HEK293 (cell line): ENCODE results near the gene AR.

Experiments
- CTCF ChIA-PET: fragments of 350-600 bp; formaldehyde crosslinking; extraction: SDS; loops from one replicate; lab custom pipeline; 2021; ENCODE audit warnings: antibody characterized with exemption; lab: Yijun Ruan, JAX
- POLR2A ChIA-PET: fragments of 300-600 bp; formaldehyde crosslinking; extraction: SDS; loops from one replicate; lab custom pipeline; 2020; ENCODE audit warnings: antibody characterized with exemption, inconsistent platforms; lab: Yijun Ruan, JAX
- H3K27ac ChIP-seq: fragments of 200-500 bp; sonication (Bioruptor generic); 2 replicates; pipeline ENCODE4 v1.5.1; 2014; ENCODE audit warnings: low read depth, low read length, control low read depth, inconsistent platforms; ENCODE audit errors: extremely low read depth
- H3K36me3 ChIP-seq, 2 experiments: fragments of 200-500 bp in 1 of 2; sonication (Bioruptor generic) in 1 of 2; 1 replicate in 1 of 2; 2 replicates in 1 of 2; pipeline ENCODE4 v1.5.1; 2014 to 2017; ENCODE audit warnings: inconsistent platforms in 2 of 2, low read length in 2 of 2; ENCODE audit not compliant: control insufficient read depth in 2 of 2, insufficient read depth in 1 of 2
- H3K4me1 ChIP-seq: fragments of 200-500 bp; sonication (Bioruptor generic); 2 replicates; pipeline ENCODE4 v1.5.1; 2014; ENCODE audit warnings: mild to moderate bottlenecking, low read length, inconsistent platforms; ENCODE audit not compliant: control insufficient read depth, insufficient read depth
- H3K4me3 ChIP-seq: 2 replicates; pipeline ENCODE4 v1.5.1; 2011; ENCODE audit warnings: low read depth, mild to moderate bottlenecking, control low read depth, low read length, moderate library complexity
- H3K9me3 ChIP-seq: fragments of 200-500 bp; sonication (Bioruptor generic); 2 replicates; pipeline ENCODE4 v1.5.1; 2014; ENCODE audit warnings: low read depth, low read length, inconsistent platforms; ENCODE audit not compliant: control insufficient read depth, insufficient read depth
- MYNN ChIP-seq: fragments of 450-650 bp; formaldehyde crosslinking; IDR thresholded peaks from 2 replicates; pipeline ENCODE4 v1.5.1; 2016; ENCODE audit warnings: missing biosample characterization, missing genetic modification characterization, borderline replicate concordance
- RBAK ChIP-seq: fragments of 450-650 bp; formaldehyde crosslinking; IDR thresholded peaks from 2 replicates; pipeline ENCODE4 v1.5.1; 2016; ENCODE audit warnings: missing biosample characterization, missing genetic modification characterization
- YY1 ChIP-seq: fragments of 450-650 bp; formaldehyde crosslinking; IDR thresholded peaks from 2 replicates; pipeline ENCODE4 v1.5.1; 2018; ENCODE audit warnings: missing biosample characterization, missing genetic modification characterization
- ZNF10 ChIP-seq: fragments of 450-650 bp; formaldehyde crosslinking; IDR thresholded peaks from 2 replicates; pipeline ENCODE4 v1.5.1; 2017; ENCODE audit warnings: missing biosample characterization, missing genetic modification characterization
- ZNF112 ChIP-seq: fragments of 450-650 bp; formaldehyde crosslinking; IDR thresholded peaks from 2 replicates; pipeline ENCODE4 v1.5.0; 2017; ENCODE audit warnings: missing biosample characterization, missing genetic modification characterization
- ZNF157 ChIP-seq: fragments of 450-650 bp; formaldehyde crosslinking; IDR thresholded peaks from 2 replicates; pipeline ENCODE4 v1.5.1; 2016; ENCODE audit warnings: missing biosample characterization, missing genetic modification characterization
- ZNF350 ChIP-seq: fragments of 450-650 bp; formaldehyde crosslinking; IDR thresholded peaks from 2 replicates; pipeline ENCODE4 v1.5.0; 2017; ENCODE audit warnings: missing biosample characterization, mild to moderate bottlenecking, missing genetic modification characterization
- ZNF549 ChIP-seq: fragments of 450-650 bp; IDR thresholded peaks from 2 replicates; pipeline ENCODE4 v1.5.1; 2018; ENCODE audit warnings: missing biosample characterization, missing genetic modification characterization, mild to moderate bottlenecking, inconsistent platforms, moderate library complexity
- ZNF629 ChIP-seq: fragments of 450-650 bp; formaldehyde crosslinking; IDR thresholded peaks from 2 replicates; pipeline ENCODE4 v1.5.1; 2017; ENCODE audit warnings: missing biosample characterization, missing genetic modification characterization
- ZNF658 ChIP-seq: fragments of 450-650 bp; formaldehyde crosslinking; IDR thresholded peaks from 2 replicates; pipeline ENCODE4; 2016; ENCODE audit warnings: missing biosample characterization, missing genetic modification characterization
- ZNF660 ChIP-seq: fragments of 450-650 bp; IDR thresholded peaks from 2 replicates; pipeline ENCODE4 v1.5.1; 2018; ENCODE audit warnings: missing biosample characterization, mild to moderate bottlenecking, missing genetic modification characterization
- TF ChIP-seq, protein P1 (sequence below): fragments of 450-650 bp; formaldehyde crosslinking; IDR thresholded peaks from 2 replicates; pipeline ENCODE4 v1.5.1; 2016; ENCODE audit warnings: missing biosample characterization, missing genetic modification characterization, low read depth
- TF ChIP-seq, protein P2 (sequence below): sonication (generic); formaldehyde crosslinking; IDR thresholded peaks from 2 replicates; pipeline ENCODE4 v1.8.1; 2022; ENCODE audit warnings: mild to moderate bottlenecking, moderate library complexity, missing genetic modification reagents
- TF ChIP-seq, protein P3 (sequence below): fragments of 450-650 bp; formaldehyde crosslinking; IDR thresholded peaks from 2 replicates; pipeline ENCODE4 v1.5.1; 2016; ENCODE audit warnings: missing biosample characterization, missing genetic modification characterization
- TF ChIP-seq, protein P4 (sequence below): fragments of 450-650 bp; formaldehyde crosslinking; IDR thresholded peaks from 2 replicates; pipeline ENCODE4 v1.5.1; 2016; ENCODE audit warnings: missing biosample characterization, missing genetic modification characterization
- TF ChIP-seq, protein P5 (sequence below): fragments of 450-650 bp; formaldehyde crosslinking; IDR thresholded peaks from 2 replicates; pipeline ENCODE4 v1.5.1; 2017; ENCODE audit warnings: missing biosample characterization, mild to moderate bottlenecking, missing genetic modification characterization, moderate library complexity
- TF ChIP-seq, protein P6 (sequence below): fragments of 450-650 bp; formaldehyde crosslinking; IDR thresholded peaks from 2 replicates; pipeline ENCODE4; 2016; ENCODE audit warnings: missing biosample characterization, missing genetic modification characterization
- TF ChIP-seq, protein P7 (sequence below): fragments of 450-650 bp; formaldehyde crosslinking; IDR thresholded peaks from 2 replicates; pipeline ENCODE4 v1.5.1; 2016; ENCODE audit warnings: missing biosample characterization, missing genetic modification characterization
- TF ChIP-seq, protein P8 (sequence below): fragments of 450-650 bp; formaldehyde crosslinking; IDR thresholded peaks from 2 replicates; pipeline ENCODE4 v1.5.1; 2016; ENCODE audit warnings: missing biosample characterization, missing genetic modification characterization

The AR gene

DNA sequence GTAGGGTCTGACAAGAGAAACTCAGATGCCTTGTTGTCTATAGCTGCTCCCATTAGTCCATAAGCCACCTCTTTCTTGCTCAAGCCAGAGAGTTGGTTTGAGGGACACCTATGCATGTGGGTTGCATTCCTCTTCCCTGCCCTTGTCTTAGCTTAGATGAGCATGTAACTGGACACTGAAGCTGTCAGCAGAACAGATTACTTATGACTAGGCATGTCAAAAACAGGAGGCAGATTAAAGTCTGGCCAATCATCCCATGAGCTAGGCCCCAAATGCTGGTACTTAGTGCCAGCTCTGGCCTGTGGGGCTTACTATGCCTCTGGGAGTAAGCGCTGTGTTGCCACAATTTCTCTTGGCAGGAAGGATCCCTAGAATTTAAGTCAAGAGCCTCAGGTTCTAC is 215.2 kb downstream of the AR start:
- CTCF ChIA-PET: no interaction called here

More for the DNA sequence above, 215.2 kb downstream of the AR start:
- TF ChIP-seq, protein P1, sequence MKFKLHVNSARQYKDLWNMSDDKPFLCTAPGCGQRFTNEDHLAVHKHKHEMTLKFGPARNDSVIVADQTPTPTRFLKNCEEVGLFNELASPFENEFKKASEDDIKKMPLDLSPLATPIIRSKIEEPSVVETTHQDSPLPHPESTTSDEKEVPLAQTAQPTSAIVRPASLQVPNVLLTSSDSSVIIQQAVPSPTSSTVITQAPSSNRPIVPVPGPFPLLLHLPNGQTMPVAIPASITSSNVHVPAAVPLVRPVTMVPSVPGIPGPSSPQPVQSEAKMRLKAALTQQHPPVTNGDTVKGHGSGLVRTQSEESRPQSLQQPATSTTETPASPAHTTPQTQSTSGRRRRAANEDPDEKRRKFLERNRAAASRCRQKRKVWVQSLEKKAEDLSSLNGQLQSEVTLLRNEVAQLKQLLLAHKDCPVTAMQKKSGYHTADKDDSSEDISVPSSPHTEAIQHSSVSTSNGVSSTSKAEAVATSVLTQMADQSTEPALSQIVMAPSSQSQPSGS (tag by site-specific recombination): no peak
- TF ChIP-seq, protein P2, sequence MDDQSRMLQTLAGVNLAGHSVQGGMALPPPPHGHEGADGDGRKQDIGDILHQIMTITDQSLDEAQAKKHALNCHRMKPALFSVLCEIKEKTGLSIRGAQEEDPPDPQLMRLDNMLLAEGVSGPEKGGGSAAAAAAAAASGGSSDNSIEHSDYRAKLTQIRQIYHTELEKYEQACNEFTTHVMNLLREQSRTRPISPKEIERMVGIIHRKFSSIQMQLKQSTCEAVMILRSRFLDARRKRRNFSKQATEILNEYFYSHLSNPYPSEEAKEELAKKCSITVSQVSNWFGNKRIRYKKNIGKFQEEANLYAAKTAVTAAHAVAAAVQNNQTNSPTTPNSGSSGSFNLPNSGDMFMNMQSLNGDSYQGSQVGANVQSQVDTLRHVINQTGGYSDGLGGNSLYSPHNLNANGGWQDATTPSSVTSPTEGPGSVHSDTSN (CRISPR knock-in tag): no peak
- TF ChIP-seq ZNF660 (no peak), MYNN (no peak), ZNF10 (no peak), ZNF350 (tag by site-specific recombination) (no peak), RBAK (no peak), ZNF629 (tag by site-specific recombination) (no peak), ZNF658 (tag by site-specific recombination) (no peak), ZNF112 (tag by site-specific recombination) (no peak), ZNF549 (no peak), YY1 (tag by site-specific recombination) (no peak), ZNF157 (tag by site-specific recombination) (no peak)
- TF ChIP-seq, protein P3, sequence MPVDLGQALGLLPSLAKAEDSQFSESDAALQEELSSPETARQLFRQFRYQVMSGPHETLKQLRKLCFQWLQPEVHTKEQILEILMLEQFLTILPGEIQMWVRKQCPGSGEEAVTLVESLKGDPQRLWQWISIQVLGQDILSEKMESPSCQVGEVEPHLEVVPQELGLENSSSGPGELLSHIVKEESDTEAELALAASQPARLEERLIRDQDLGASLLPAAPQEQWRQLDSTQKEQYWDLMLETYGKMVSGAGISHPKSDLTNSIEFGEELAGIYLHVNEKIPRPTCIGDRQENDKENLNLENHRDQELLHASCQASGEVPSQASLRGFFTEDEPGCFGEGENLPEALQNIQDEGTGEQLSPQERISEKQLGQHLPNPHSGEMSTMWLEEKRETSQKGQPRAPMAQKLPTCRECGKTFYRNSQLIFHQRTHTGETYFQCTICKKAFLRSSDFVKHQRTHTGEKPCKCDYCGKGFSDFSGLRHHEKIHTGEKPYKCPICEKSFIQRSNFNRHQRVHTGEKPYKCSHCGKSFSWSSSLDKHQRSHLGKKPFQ (tag by site-specific recombination): no peak
- TF ChIP-seq, protein P4, sequence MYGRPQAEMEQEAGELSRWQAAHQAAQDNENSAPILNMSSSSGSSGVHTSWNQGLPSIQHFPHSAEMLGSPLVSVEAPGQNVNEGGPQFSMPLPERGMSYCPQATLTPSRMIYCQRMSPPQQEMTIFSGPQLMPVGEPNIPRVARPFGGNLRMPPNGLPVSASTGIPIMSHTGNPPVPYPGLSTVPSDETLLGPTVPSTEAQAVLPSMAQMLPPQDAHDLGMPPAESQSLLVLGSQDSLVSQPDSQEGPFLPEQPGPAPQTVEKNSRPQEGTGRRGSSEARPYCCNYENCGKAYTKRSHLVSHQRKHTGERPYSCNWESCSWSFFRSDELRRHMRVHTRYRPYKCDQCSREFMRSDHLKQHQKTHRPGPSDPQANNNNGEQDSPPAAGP (tag by site-specific recombination): no peak
- TF ChIP-seq, protein P5, sequence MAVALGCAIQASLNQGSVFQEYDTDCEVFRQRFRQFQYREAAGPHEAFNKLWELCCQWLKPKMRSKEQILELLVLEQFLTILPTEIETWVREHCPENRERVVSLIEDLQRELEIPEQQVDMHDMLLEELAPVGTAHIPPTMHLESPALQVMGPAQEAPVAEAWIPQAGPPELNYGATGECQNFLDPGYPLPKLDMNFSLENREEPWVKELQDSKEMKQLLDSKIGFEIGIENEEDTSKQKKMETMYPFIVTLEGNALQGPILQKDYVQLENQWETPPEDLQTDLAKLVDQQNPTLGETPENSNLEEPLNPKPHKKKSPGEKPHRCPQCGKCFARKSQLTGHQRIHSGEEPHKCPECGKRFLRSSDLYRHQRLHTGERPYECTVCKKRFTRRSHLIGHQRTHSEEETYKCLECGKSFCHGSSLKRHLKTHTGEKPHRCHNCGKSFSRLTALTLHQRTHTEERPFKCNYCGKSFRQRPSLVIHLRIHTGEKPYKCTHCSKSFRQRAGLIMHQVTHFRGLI (tag by site-specific recombination): no peak
- TF ChIP-seq, protein P6, sequence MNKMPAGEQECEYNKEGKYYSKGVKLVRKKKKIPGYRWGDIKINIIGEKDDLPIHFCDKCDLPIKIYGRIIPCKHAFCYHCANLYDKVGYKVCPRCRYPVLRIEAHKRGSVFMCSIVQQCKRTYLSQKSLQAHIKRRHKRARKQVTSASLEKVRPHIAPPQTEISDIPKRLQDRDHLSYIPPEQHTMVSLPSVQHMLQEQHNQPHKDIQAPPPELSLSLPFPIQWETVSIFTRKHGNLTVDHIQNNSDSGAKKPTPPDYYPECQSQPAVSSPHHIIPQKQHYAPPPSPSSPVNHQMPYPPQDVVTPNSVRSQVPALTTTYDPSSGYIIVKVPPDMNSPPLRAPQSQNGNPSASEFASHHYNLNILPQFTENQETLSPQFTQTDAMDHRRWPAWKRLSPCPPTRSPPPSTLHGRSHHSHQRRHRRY: no peak
- TF ChIP-seq, protein P7, sequence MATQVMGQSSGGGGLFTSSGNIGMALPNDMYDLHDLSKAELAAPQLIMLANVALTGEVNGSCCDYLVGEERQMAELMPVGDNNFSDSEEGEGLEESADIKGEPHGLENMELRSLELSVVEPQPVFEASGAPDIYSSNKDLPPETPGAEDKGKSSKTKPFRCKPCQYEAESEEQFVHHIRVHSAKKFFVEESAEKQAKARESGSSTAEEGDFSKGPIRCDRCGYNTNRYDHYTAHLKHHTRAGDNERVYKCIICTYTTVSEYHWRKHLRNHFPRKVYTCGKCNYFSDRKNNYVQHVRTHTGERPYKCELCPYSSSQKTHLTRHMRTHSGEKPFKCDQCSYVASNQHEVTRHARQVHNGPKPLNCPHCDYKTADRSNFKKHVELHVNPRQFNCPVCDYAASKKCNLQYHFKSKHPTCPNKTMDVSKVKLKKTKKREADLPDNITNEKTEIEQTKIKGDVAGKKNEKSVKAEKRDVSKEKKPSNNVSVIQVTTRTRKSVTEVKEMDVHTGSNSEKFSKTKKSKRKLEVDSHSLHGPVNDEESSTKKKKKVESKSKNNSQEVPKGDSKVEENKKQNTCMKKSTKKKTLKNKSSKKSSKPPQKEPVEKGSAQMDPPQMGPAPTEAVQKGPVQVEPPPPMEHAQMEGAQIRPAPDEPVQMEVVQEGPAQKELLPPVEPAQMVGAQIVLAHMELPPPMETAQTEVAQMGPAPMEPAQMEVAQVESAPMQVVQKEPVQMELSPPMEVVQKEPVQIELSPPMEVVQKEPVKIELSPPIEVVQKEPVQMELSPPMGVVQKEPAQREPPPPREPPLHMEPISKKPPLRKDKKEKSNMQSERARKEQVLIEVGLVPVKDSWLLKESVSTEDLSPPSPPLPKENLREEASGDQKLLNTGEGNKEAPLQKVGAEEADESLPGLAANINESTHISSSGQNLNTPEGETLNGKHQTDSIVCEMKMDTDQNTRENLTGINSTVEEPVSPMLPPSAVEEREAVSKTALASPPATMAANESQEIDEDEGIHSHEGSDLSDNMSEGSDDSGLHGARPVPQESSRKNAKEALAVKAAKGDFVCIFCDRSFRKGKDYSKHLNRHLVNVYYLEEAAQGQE: no peak
- TF ChIP-seq, protein P8, sequence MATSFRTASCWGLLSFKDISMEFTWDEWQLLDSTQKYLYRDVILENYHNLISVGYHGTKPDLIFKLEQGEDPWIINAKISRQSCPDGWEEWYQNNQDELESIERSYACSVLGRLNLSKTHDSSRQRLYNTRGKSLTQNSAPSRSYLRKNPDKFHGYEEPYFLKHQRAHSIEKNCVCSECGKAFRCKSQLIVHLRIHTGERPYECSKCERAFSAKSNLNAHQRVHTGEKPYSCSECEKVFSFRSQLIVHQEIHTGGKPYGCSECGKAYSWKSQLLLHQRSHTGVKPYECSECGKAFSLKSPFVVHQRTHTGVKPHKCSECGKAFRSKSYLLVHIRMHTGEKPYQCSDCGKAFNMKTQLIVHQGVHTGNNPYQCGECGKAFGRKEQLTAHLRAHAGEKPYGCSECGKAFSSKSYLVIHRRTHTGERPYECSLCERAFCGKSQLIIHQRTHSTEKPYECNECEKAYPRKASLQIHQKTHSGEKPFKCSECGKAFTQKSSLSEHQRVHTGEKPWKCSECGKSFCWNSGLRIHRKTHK (tag by site-specific recombination): no peak
- Histone ChIP-seq H3K4me1 (no peaks in the 10 kb centered on the region), H3K27ac (no peak overlapping the region), H3K36me3 (no peaks in the 10 kb centered on the region), H3K9me3 (no peaks in the 10 kb centered on the region), H3K4me3 (no peak overlapping the region)
- POLR2A ChIA-PET: no interaction called here
